ENCODE data around the gene CMTM8.

GRCh38 chr3:32326795-32327194 is 88.3 kb downstream of the CMTM8 start:
- TF ChIP-seq CTCF (IDR thresholded peaks at IDR 0.05; ENCODE audit: low read depth, low read length) (no peak), EZH2phosphoT487 (IDR thresholded peaks at IDR 0.05; ENCODE audit: low read depth) (no peak)

All from OCI-LY3 (cell line).